GM19467 (cell line): ENCODE results near the gene ENTHD1.

ENCODE experiments used
- ATAC-seq: cut with Tn5 transposase; IDR thresholded peaks from one replicate; pipeline ENCODE4 v1.9.1; 2021; ENCODE audit warnings: mild to moderate bottlenecking, moderate library complexity; ENCODE audit not compliant: unreplicated experiment

Gene ENTHD1

DNA sequence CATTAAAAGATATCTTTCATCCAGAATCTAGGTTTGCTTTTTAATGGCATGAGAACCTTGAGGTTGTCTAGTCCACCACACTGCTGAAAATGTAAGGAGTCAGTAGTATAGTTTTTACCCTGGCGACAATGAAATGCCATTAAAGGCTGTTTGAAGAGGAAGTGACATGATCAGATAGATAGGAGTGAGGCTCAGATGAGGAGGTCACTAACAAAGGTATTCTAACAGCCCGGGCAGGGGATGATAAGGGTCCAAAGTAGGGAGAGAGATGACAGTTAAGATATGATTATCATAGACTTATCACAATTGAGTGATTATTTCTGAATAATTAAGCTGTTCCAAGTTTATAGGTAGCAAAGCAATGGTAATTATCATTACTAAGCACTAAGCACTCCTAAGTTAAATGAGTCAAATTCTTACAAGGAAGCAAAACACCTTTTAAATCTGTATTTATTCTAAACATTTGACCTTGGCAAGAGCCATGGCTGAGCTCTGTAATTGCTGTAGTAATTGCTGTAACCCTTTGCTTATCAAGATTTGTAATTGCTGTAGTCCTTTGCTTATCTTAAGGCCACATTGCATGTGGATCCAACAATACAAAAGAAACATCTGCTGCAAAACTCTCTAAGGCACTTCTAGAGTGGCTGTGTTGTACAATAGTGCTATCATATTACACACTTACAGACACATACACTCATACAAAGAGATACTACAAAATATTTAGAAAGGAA lies 92.6 kb downstream of the ENTHD1 start:
- ATAC-seq = no peak

DNA sequence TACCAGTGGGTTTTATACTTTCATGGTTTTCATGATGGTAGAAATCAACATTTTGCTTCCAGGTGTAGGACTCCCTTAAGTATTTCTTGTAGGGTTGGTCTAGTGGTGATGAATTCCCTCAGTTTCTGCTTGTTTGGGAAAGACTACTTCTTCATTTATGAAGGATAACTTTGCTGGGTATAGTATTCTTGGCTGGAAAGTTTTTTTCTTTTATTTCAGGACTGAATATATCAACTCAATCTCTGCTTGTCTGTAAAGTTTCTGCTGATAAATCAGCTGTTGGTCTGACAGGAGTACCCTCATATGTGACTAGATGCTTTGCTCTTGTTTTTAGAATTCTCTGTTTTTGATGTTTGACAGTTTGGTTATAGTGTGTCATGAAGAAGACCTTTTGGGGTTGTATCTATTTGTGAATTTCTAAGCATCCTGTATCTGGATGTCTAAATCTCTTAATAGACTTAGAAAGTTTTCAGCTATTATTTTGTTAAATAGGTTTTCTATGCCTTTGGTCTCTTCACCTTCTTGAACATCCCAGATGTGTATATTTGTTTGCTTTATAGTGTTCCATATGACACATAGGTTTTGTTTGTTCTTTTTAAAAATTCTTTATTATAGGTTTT lies 95.9 kb downstream of the ENTHD1 start:
- ATAC-seq = no peak

DNA sequence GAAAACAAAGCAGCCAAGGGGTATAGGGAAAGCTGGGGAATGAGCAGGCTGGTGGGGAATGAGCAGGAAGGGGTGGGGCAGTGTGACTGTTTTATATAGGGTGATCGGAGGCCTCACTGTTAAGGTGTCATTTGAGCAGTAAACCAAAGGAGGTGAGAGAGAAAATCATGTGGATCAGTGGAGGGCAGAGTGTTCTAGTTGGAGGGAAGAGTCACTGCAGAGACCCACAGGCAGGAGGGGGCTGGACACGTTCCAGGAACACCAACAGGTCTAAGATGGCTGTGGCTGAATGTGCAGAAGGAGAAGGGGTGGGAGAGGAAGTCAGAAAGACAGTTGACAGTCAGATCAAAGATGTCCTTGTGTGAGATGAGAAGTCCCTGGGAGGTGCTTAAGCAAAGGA lies 103.8 kb downstream of the ENTHD1 start:
- ATAC-seq = no peak

DNA sequence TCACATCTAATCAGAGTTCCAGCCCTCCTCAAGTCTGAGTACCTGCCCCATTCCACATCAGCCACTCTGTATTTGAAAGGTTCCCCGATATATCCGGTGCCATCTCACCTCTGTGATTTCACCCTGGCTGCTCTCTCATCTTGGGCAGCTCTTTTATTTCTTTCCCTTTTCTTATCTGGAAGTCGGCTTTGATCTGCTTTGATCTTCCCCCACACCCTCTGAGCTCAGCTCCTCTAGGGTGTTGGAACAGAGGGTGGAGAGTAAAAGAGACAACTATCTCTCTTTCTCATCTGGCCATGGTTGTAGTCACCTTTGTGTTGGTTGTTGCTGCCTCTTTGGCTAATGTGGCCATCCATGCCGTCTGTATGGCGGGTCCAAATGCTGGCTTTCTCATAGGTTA lies 108.3 kb downstream of the ENTHD1 start:
- ATAC-seq = no peak

DNA sequence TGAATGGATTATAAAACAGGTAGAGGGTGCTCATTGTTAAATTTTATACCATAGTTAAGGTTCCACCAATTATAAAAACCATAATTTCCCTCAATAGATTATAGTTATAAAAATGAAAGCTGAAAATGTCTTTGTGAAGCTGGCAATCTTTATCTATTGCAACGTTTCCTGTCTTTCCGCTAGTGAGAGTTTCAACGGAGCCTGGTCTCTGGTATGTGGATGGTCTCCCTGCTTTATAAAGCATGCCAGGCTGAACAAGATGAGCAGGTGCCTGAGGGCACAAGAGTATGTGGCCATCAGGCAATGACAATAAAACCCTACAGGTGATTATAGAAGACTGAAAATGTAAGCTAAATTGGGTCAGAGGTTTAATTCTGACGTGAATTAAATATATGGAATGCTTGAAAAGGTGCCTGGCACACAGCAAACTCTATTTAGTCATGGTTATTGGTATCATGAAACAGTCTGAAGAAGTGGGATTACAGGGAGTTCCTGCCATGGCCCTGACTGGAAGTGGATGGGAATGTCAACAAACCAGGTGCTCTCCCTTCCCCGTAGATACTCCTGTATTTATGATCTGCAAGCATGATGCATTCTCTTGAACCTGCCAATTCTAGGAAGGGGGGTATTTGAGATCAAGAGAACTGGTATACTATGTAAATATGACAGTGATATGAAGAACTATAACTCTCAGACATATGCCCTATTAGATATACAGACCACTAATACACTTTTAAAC lies 115.7 kb downstream of the ENTHD1 start:
- ATAC-seq = no peak

DNA sequence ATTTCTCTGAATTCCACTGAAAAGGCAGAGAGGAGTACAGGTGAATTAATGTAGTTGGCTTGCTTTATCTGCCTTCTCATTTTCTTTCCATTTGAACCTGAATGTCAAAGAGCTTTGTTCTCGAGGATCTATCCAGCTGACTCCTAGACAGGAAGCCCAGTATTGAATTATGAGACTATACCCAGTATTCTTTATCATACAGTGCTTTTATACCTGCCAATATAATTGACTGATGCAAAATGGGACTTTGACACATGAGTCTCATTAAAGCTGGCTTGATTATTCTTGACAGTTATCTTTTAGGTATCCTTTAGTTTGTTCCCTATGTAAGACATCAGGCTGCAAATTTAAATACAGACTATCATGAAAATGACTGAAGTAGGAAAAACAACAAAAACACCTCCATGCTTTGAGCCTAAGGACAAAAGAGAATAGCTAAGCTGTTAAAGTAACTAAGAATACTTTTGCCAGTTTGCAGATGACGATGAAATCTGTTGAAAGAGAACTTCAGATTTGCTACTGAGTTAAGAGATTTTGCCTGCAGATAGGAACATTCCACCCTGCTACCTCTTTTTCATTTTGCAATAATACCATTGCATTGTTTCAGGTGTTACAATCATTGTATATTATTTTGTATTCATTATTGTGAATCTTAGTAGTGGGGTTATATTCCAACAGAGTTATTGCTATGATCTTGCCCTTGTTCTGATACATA lies 117.1 kb downstream of the ENTHD1 start:
- ATAC-seq = no peak

DNA sequence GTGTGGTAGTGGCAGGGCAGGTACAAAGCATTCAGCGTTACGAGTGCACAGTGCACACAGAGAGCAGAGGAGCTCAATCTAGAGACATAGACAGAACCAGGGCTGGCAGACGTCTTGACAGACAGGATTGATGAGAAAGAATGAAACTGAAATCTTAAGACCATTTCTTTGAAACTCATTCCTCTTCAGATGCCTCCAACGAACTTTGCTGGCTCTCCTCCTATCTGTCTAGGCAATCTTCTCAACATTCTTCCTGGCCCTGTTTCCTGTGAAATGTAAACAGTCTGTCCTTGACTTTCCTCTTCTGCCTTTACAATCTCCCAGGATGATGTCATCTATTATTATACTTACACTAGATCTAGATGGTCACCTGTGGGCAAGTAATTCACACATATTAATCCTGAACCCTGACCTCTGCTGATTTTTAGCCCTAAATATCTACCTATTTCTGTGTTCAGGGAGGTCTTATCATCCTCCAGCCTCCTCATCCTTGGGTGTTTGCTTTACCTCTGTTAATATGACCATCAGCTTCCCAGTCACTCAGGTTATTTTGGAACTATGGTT lies 119.5 kb downstream of the ENTHD1 start:
- no peak for ATAC-seq

DNA sequence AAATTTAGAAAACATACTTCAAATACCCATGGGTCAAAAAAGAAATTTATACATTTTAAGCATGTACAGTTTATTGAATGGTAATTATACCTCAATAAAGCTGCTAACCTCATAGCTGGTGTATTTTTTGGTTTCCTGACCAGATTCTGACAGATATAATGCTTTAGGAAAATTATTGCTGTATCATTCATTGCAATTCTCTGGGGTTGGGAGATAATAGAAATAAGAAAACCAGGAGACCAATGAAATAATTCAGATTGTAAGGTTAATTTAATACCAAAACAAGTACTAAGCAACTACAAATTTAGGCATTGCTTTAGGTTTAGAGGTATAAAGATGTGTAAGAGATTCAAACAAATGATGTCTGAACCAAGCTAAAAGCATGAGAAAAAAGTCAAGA lies 120.1 kb downstream of the ENTHD1 start:
- ATAC-seq = no peak

DNA sequence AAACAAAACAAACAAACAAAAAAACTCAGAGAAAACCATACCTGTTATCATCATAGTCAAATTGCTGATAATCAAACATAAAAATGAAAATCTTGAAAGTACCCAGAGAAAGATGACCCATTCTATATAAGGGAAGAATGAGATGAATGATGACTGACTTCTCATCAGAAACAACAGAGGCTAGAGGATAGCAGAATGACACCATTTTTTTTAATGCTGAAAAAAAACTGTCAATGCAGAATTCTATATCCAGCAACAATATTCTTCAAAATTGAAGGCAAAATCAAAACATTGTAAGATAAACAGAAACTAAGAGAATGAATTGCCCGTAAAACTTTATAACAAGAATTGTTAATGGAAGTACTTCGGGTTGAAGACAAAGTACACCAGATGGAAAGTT lies 122.1 kb downstream of the ENTHD1 start:
- ATAC-seq = no peak

DNA sequence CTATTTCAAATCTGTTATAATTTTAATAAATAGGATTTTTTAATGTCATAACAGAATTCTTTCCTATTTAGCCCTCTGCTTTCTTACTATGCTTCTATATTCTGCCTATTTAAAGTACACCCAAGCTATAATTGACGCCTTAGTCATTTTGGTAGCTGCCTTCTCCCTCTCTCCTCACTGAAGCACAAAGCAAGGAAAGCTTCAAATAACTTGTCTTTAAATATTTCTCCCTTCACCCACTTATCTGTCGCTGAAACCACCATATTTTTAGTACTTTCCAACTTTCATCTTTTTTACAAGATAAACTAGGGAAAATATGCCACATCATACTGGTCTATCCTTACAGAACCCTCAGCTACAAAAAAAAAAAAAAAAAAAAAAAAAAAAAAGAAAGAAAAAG lies 127.9 kb downstream of the ENTHD1 start:
- no peak for ATAC-seq

DNA sequence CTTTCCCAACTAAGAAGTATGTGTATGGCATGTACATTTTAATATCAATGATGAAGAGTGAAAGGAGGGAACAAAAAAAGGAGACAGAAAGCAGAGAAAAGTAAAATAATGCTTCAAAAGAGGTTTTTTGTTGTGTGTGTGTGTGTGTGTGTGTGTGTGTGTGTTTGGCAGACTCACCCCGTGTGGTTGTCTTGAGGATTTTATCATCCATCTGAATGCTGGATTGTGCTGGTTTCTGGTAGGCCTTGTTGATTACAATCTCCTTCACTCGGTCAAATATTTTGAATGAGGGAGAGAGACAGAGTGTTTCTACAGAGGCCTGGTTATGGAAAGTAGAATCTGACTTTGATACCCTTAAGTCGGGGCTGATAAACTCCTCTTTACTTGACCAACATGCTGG lies 128.5 kb downstream of the ENTHD1 start:
- no peak for ATAC-seq

DNA sequence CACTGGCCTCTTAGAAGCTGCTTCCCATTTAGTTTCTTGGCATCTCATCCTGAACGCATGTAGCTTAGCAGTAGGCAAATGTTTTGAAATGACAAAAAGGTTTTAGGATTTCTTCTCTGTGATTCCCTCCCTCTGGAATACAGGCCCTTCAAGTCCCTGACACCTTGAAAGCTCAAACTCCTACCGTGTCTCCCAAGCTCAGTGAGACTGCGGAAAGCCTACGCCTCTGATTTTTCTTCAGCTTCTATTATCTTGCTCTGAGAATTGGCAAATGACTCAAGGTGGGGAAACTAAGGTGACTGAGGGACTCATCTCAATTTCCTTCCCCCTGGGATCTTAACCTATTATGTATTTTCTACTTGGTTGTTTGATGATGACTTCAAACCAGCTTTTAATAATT lies 130.3 kb downstream of the ENTHD1 start:
- no peak for ATAC-seq

DNA sequence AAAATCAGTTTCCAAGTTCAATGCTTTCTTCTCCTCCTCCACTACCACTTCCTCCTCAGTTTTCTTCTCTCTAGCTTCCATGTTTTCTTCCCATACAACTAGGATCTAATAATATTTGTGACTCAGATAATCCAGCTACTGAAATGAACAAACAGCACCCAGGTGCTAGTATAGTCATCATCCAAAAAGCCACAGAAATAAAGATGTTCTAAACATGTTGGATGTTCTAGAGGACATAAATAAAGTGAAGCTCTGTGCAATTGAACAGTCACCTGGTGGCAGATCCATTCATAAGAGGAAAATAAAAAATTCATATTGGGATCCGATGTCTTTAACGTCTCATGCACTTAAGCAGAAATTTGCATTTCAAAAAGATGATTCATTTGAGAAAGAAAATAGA lies 142.8 kb downstream of the ENTHD1 start:
- no peak for ATAC-seq

DNA sequence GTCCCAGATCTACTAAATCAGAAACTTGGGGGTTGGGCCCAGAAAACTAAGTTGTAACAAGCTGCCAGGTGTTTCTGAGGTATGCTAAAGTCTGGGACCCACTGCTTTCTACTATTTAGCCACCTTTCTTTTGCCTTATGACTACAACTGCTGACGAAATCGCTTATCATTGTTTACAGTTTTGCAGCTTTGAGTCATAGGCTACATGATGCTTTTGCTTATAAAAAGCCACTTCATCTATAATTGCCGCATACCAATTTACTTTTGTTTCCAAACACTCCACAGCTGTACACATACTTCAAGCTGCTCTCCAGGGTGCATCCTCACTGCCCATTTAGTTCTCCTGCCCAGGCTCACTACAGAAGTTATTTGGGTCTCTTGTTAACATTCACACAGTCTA lies 144.7 kb downstream of the ENTHD1 start:
- no peak for ATAC-seq

DNA sequence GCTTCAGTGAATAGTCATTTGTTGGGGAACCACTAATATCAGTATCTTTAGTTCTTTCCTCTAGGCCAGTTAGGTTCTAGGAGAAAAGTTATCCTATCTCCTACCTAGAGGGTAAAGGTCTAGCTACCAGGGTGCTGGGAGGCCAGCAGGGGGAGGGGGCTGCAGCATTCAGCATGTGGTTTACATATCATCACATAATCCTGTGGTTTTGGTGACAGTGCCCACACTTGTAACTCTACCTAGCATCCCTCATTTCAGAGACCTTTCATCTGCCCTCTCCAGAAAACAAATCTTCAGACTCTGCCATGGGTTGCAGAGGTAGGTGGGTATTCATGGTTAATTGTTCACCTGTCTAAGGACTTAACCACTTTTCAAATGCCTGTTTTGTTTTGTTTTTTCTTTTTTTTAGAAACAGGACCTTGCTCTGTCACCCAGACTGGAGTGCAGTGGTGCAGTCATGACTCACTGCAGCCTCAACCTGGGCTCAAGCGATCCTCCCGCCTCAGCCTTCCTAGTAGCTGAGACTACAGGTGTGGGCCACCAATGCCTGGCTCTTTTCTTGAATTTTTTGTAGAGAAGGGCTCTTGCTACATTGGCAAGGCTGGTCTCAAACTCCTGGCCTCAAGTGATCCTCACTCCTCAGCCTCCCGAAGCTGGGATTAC lies 146.8 kb downstream of the ENTHD1 start:
- ATAC-seq = no peak

DNA sequence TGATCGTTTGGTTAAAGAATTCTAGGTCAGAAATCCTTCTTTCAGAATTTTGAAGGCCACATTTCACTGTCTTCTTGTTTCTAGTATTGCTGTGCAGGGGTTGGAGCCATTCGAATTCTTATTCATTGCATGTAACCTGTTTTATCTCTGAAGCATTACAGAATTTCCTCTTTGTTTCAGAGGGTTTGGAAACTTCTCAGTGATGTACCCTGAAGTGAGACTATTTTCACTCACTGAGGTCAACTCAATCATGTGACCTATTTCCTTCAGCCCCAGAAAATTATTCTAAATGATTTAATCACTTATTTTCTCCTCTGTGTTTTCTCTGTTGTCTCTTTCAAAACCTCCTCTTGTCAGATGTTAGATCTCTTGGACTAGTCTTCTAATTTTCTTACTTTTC lies 147.8 kb downstream of the ENTHD1 start:
- no peak for ATAC-seq

DNA sequence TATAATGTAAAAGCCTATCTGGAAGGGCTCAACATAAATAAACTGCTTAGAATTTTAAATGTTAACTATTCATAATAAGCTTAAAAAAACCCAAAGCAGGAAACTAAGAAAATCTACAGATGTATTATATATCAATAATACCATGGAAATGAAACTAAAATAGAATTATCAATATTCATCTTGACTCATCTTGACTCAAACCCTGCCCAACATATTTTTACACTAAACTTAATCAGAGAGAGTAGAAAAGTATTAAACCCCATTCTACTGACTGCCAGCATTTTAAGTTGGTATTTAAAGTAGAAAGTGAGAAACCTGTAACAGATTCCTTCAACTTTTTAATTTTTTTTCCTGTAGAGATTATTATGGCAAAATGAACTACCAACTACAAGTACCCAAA lies 149.2 kb downstream of the ENTHD1 start:
- no peak for ATAC-seq

DNA sequence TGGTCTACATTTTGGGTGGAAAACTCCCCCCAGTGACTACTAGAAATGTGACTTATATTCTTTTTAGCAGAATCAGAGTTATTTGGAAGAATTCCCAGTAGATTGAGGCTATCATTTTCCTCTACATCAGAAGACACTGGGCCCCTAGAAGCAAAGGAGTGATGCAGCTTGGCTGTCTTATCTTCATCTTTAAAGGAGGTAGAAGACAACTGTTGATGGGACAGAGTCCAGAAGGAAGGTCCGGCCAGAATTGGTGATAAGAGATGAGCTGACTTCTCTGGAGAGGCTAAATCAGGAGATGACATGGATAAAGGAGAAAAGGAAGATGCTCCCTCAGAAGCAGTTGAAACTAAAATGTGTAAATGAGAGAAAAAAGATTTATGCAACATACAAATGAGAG lies 149.6 kb downstream of the ENTHD1 start:
- no peak for ATAC-seq

DNA sequence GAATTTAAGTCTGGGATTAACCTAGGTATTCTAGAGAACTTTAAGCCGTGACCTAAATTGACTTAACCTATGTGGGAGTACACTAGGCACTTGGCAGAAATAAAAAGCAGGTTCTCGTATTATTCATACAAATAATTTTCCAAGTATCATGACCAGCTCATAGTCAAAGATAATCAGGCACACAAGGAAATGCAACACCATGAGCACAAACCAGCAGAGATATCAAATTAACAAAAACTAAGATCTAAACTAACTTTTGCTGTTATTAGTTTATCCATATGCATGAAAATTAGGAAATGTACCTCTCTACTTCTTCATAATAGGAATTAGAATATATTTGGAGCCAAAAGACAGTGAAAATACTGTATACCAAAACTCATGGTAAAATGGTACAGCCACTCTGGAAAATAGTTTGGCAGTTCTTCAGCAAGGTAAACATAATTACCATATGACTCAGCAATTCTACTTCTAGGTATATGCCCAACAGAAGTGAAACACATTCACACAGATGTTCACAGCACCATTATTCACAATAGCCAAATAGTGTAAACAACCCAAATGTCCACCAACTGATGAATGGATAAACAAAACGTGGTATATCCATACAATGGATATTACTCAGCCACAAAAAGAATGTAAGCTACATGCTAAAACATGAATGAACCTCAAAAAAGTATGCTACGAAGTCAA lies 154.1 kb downstream of the ENTHD1 start:
- no peak for ATAC-seq

DNA sequence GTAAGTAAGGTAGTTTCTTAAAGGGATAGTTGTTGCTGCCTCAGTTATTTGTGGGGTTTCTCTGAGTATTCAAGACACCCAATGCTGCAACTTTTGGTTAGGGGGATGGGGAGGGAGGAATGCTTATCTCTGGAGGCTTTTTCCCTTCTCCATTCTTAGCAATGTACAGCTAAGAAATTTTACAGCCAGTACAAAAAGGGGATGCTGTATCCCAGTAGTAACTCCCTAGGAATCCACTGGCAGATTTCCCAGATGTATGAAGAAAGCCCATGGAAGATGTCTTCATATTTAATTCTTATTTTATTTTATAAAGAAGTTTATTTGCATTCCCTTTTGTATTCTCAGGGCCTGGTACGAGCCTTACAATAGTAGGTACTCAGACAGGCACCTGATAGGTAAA lies 154.8 kb downstream of the ENTHD1 start:
- ATAC-seq = no peak
